Activated CD8-positive, alpha-beta memory T cell treated with anti-CD3 and anti-CD28 coated beads, Interleukin-2, amount 50 U/mL, for 1 hour (primary cell): Measurements from ENCODE around the gene SPTLC2.
"Not testable (repeated sequence)": the region's sequence is repeated elsewhere in the genome, so short reads cannot be mapped to it uniquely, and the experiment has no call there.

Source experiments
- DNase-seq: peaks from one replicate; pipeline ENCODE4 v3.0.0-alpha.2; 2020; ENCODE audit errors: extremely low read depth

SPTLC2 gene

DNA sequence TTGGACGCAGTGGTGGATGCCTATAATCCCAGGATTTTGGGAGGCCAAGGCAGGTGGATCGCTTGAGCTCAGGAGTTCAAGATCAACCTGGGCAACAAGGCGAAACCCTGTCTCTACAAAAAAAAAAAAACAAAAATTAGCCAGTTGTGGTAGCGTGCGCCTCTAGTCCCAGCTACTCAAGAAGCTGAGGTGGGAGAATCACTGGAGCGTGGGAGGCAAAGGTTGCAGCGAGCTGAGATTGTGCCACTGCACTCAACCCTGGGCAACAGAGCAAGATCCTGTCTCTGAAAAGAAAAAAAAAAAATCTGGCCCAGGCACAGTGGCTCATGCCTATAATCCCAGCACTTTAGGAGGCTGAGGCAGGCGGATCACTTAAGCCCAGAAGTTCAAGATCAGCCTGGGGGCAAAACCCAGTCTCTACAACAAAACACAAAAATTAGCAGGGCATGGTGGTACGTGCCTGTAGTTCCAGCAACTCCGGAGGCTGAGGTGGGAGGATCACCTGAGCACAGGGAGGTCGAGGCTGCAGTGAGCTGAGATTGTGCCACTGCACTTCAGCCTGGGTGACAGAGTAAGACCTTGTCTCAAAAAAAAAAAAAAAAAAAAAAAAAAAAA is 27.9 kb downstream of the SPTLC2 start:
- not testable (repeated sequence) for DNase-seq

DNA sequence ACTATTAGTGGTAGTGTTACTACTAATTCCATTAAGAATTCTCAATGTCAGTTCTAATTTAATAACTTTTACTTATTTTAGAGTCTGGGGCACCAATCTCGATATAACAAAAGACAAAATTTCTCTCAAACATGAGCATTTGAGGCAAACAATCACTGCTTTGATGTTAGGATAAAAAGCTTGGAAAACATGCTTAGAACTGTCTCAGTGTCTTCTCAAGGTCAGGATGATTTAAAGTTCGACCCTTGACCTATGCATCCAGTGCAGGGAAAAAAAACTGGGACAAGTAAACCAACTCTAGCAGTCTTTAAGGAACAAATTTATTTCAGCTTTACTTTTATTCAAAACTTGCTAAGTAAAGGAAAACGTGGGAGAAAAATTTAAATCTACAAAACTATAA is 31.1 kb downstream of the SPTLC2 start:
- no peak for DNase-seq

DNA sequence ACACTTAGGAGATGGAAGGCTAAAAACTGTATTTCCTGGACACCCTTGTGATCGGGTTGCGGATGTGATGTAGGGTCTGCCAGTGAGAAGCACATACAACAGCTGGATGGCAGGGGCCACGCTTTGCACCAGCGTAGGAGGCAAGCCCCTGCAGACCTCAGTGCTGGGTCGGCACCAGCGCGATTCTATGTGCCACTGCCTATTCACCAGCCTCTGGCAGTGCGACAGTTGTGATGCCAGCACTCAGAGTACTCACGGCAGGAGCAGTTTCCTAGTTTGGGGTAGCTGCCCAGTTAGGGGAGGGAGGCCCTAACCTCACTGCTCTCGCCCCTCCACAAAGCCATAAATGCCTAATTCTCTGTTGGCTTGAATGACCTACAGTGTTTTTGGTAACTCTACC is 31.6 kb downstream of the SPTLC2 start:
- no peak for DNase-seq

DNA sequence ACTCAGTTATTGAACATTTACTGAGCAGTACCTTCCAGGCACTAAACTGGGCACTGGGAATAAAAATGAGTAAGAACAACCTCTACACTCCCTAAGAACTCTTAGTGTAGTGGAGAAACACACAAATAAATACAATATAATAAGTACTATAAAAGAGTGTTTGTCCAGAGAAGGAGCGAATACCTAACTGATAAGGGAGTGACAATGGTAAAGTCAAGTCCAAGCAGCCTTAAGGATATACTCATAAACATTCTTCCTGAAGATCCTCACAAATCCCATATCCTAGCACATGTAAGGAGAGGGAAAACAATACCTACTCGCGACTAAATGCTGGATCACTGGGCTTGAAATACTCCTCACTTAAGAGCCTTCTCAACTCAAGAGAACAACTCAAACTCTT is 32.8 kb downstream of the SPTLC2 start:
- no peak for DNase-seq

DNA sequence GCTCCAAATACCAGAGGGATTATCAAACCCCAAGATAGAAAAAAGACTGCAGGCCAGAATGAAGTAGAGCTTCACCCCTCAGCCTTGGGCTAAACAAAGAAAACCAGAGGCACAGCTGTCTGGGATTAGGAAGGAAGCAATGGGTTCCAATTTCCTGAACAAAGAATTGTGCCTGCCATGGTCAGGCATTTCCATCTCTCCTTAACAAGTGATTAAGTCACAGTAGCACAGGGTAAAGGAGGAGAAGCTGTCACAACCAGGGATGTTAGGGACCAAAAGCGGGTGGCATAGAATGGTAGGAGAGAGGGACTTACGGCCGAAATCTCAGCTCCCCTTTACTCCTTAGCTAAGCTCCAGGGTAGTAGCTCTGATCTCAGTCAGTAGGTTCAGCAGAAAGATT is 33.9 kb downstream of the SPTLC2 start:
- DNase-seq = no peak

DNA sequence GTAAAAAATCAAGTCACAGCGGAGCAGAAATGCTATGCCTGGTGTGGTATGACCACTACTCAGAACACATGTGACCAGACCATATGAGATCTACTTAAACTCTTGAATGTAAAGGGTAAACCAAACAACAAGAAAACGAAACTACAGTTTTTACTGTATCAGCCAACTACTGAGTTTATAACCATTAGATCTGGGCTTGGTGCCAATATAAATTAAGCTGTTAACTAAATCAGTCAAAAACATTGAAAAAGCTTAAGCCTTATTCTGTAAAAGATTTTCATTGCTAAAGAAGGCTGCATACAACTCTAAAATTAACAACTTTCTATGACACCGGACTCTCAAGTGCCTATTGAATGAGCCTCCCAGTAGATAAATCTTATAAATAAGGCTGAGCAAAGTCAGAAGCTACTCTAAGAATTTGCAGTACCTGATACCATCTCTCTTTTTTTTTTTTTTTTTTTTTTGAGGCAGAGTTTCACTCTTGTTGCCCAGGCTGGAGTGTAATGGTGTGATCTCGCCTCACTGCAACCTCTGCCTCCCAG is 35.4 kb downstream of the SPTLC2 start:
- DNase-seq = no peak

DNA sequence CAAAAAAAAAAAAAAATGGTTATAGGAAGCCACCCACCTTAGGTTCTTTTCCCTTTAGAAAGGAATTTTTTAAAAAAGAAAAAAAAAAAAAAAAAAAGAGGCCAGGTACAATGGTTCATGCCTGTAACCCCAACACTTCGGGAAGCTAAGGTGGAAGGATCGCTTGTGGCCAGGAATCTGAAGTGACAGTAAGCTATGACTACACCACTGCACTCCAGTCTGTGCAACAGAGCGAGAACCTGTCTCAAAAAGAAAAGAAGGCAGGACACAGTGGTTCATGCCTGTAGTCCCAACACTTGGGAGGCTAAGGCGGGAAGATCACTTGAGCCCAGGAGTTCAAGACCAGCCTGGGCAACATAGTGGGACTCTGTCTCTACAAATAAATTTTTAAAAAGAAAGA is 36.0 kb downstream of the SPTLC2 start:
- DNase-seq = no peak

DNA sequence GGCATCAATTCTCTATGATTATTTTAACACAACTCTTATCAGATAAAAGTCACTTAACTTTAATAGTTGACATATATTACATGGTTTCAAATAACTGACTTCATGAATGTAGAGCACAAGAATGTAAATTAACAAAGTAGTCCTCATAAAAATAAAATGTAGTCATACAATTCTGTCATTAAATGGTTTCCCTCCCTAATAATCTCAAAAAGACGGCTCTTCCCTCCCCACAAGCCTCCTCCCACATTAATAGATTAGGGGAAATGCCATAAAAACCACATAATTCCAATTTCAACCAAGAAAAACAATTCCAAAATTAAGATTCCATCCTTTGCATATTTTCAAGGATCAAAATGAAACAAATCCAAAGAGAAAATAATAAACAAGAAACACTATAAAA is 36.7 kb downstream of the SPTLC2 start:
- no peak for DNase-seq

DNA sequence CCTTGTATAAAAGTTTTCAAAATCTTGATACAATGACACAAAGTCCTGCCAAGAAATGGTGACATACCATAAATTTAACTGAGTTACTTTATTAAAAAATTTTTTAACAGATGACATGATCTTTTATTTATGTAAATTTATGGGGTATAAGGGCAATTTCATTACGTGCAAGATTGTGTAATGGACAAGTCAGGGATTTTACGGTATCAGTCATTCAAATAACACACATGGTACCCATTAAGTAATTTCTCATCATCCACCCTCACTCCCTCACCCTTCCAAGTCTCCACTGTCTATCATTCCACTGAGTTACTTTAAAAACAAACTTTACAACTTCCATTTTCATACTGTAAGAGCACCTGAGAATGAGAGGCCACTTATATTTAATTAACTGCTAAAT is 37.4 kb downstream of the SPTLC2 start:
- no peak for DNase-seq

DNA sequence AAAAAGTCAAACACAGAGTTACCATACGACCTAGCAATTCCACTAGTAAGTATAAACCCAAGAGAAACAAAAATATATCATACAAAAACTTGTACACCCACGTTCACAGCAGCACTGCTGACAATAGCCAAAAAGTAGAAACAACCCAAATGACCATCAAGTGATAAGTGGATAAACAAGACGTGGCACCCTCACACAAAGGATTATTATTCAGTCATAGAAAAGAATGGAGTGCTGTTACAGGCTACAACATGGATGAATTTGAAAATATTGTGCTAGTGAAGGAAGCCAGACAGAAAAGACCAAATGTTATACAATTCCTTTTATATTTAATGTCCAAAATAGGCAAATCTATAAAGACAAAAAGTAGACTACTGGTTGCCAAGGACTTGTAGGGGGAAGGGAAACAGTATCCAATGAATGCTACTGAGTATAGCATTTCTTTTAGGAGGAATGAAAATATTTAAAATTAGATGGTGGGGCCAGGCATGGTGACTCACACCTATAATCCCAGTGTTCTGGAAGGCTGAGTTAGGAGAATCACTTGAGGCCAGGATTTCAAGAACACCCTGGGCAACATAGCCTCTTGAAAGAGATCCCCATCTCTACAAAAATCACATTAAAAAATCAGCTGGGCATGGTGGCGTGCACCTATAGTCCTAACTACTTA is 41.9 kb downstream of the SPTLC2 start:
- DNase-seq = no peak

DNA sequence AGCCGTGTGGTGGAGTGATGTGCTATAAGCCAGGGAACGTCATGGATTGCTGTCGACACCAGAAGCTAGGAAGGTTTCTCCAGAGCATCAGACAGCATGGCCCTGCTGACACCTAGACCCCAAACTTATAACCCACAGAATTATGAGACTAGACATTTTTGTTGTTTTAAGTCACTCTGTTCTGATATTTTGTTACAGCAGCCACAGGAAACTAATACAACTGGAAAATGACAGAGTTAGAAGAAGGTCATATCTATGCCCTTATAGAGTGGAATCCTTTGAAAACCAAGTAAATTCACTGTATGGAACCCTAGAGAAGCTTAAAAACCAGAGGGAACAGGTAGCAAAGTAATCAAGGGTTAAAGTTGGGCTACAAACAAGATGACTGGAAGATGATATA is 42.5 kb downstream of the SPTLC2 start:
- DNase-seq = no peak

DNA sequence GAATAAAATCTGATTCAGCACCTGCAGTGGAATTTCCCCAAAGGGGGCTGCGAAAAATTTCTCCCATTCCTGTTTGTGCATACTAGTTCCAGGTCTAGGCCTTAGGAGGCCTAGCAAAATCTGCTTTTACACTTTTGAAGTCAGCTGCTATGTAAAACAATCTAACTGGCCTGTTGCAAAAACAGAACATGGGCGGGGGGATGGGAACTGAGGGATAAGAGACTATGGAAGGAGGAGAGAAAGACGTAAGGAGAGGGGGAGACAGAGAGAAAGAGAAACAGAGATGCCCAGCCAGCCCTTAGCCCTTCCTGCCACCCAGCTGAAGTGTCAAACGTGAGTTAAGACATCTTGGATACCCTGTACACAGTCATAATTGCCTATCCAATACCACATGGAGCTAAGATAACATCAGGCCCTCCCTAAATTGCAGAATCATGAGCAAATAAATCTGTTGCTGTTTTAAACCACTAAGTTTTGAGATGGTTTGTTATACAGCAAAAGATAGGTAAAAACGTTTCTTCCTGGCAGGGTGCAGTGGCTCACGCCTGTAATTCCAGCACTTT is 45.6 kb downstream of the SPTLC2 start:
- no peak for DNase-seq

DNA sequence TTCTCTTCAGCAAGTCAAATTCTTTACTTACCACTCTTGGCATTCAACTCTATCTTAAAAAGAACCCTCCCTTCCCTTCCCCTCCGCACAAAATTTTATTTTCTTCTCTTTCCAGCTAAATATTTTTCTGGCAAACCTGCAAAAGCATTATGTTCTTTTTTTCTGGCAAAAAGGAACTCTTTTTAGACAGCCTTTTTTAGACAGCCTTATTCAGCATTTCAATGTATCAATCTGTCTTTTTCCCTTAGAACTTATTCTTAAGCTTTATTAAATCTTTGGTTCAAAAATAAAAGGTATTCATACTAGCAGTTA is 50.5 kb downstream of the SPTLC2 start:
- no peak for DNase-seq

DNA sequence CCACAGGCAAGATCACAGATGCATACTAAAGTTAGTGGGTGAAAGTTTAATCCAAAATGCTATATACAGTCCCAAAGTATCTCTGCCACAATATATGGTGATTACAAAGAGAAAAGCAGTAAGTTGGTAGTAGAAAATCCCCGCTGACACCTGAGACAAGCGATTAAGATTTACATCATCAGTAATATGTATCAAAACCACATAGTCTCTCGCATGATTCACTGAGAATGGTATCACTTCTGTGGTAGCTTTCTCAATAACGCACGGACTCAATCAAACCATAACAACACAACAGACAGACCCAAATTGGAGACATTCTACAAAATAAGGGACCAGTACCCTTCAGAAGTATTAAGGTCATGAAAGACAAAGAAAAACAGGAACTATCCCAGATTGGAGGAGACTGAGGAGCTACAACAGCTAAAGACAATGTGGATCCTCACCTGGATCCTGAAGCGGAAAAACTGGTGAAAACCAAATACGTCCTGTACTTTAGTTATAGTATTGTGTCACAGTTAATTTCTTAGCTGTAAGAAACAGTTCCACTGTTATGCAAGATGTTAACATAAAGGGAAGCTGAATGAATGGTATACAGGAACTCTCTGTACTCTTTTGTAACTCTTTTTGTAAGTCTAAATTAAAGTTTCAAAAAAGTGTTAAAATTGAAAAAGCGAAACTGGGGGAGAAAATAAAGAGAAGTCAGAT is 51.0 kb downstream of the SPTLC2 start:
- DNase-seq = no peak

DNA sequence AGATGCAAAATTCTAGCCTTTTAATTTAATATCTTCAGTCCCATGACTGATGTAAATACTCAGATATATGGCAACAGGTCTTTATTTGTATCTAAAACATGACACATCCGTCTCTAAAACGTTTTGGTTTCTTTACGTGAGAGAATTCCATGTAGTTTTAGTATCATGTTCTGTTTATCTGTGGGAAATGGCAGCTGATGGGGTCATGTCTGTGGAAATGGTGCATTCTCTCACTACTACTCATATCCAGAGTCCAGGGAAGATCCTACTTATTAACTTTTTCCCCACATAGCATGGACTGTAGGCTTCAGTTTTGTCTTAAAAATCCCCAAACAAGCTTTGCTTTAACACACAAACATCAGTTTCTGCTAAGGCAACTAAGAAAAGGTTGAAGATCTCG is 53.8 kb downstream of the SPTLC2 start:
- DNase-seq = no peak

DNA sequence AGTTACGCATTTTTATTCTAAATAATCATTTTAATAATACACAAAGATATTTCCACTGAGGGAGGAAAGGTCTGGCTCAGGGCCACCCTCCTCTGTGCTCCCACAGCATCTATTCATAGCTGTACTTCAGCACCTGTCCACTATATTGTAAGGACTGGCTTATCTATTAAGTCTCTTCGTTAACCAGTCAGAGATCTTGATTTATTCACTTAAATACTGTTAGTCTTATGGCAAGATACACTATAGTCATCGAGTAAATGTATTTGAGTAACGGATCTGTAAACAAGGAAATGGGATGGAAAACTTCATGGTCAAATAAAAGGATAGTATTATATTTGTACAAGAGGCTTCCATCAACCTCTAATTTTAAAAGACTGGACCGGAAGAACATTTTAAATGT is 54.6 kb downstream of the SPTLC2 start:
- no peak for DNase-seq

DNA sequence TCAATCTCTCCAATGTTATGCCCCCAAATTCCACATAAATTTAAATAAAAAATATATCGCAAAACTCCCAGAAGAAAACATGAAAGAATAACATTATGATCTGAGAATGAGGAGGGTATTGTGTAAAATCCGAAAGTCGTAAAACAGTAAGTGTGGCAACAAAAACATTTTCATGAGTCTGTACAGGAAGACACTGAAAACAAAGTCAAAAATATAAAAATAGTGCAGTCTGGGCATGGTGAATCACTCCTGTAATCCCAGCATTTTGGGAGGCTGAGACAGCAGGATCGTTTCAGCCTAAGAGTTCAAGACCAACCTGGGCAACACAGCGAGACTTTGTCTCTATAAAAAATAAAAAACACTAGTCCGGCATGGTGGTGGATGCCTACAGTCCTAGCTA is 57.1 kb downstream of the SPTLC2 start:
- no peak for DNase-seq

DNA sequence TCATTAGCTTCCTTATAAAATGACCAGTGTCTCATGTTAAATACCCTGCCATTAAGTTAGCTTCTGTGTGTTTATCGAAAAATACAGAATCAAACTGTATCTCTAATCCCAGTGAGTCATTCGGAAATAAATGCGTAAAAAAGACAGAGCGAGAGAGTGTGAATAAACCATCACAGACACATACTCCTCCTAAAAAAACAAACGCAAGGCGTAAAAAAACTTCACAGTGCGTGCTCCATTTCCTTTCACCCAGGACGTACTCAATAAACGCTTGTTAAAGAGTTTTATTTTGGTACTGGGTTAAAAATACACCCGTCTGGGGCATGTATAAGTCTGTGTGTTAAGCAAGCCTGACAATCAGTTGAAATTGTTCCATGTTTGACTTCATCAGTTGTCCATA is 59.0 kb downstream of the SPTLC2 start:
- no peak for DNase-seq

DNA sequence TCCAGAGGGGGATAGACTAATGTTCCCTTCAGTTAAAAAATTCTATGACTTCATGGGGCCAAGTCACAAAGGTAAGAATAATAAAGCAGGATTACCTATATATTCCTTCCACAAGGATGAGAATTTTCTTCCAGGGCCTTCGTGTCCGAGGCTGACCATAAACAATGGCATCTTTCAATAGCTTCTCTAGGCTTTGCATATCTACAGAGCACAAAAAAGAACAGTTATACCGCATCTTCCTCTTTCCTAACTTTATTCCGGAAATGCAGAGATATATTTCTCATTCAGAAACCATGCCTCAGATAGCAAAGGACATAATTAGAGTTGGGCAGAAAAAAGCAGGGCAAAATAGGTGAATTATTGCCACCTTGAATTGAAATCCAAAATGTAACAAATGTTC is 59.5 kb downstream of the SPTLC2 start:
- no peak for DNase-seq

DNA sequence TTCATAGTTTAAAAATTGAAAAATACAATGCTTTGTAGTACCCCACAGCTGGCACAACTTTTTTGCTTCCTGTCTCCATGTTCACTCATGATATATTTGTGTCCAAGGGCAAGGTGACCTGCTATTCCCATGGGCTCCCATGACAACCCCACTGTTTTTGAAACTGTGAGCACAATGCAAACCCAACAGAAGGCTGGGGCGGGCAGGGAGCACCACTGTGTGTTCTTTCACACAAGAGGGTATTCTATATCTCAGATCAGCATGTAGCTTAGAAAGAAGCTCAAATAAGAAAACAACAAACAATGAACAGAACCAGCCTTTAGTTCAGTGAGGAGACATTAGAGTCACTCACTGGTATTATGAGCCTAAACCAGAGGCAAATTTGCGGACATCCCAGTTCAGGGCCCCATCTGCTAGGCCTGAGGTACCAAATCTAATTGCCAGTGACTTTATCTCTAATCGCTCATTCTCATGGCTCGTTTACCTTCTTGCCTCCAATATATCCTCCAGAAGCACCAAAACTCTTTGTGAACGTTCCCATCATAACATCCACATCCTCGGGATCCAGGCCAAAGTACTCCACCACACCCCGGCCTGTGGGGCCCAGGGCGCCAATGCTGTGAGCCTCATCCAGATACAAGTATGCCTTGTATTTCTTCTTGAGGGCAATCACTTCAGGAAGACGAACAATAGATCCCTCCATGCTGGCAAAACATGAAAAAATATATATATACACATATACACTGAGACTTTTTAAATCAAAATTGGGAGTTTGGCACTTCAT is 61.4 kb downstream of the SPTLC2 start:
- DNase-seq = no peak

DNA sequence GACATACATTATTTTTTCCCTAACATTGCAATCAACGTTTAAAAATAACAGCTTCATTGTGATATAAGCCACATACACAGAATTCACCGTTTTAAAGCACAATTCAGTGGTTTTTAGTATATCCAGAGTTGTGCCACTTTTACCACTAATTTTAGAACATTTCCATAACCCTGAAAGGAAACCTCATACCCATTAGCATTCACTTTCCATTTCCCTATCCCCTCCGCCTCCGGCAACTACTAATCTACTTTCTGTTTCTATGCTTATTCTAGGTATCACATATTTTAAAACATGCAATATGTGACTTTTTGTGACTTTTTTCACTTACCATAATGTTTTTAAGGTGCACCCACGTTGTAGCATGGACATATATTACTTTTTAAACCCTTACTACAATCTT is 62.2 kb downstream of the SPTLC2 start:
- DNase-seq = no peak

DNA sequence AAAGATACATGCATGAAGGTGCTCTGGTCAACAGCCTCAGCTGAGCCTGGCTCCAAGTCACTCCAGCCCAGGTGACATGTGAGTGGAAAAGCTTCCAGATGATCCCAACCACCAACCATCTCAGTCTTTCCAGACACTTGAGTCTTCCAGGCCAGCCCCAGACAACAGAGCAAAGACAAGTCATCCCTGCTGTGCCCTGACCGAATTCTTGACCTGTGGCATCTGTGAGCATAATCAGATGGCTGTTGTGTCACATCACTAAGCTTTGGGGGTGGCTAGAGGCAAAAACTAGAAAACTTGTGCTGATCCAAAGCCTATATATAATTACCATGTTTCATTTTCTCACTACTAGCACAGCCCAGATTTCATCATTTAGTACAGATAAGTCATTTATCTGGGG is 67.0 kb downstream of the SPTLC2 start:
- DNase-seq = no peak
